ENCODE results near the gene HECTD2.

- TF ChIP-seq CTCF (IDR thresholded peaks at IDR 0.05) (no peak), POLR2A (IDR thresholded peaks at IDR 0.05) (no peak)
These were observed 661 bp downstream of the HECTD2 start for GRCh38 chr10:91410638-91411371.

All from sigmoid colon (tissue), 3 donors.